K562 treated with DMSO at 1 percent for 4 hours (cell line): Measurements from ENCODE around the gene MAP9. TPM values are rescaled to one million over a fixed set of nuclear protein-coding genes. Genes with fewer than 3 reads are reported as not detected.

ENCODE experiments used
- total RNA-seq: library from RNA; unstranded; fragments of 300-600 nt; gene quantifications from 2 replicates; pipeline ENCODE4 v1.2.3, GENCODE V29; 2022; ENCODE audit not compliant: insufficient read depth

Gene MAP9
- not detected in 2 replicates for total RNA-seq

DNA sequence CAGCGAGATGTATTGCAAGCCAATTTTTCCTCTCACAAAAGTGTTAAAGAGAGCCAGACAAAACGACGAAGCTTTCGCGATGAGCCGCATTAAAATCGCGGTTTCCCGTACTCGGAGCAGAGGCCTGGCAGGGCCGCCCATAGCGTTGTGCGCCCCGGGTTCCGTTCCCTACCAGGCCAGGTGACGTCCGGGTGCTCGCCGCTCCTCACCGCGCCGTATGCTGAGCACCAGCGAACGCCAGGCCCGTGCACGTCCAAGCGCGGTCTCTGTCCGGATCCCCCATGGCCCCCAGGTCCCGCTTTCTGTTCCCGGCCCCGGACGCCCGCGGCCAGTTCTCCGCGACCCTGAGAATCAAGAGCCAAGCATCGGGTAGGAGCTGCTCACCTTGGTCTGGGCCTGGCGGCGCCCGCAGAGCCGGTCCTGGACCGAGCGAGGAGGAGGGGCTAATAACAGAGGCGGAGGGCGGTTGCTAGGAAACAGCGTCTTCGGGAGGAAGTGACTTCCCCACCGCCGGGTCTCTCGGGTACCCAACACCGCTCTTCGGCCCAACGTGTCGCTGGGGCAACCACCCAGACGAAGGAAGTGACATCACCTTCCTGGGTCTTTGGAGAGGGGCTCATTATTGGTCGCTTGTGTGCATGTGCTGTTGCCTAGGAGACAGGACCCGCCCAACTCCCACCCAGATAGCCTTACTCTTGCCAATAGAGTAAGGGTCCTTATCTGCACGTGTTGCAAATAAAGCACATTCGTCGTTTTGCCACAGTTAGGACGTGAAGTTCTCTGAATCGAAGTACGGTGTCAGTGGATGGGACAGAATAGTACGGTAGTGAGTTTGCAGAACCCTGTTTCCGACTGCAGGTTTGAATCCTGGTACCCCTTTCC, at the start of gene MAP9:
MAP9 (minus strand) TSS at position 579 of the 882 bp plus-strand sequence. CDS start 1,115 bp downstream, outside the sequence.

Other genes with a start within 250 kb of the MAP9 start
- not detected in 2 replicates for gene NPY2R, start 168.3 kb downstream of the MAP9 start, total RNA-seq